ENCODE data around the gene PRRT1B. TPM values are rescaled to one million over a fixed set of nuclear protein-coding genes. Genes with fewer than 3 reads are reported as not detected.

The PRRT1B gene
- total and polyA plus RNA-seq, 2 of the 4 experiments (the other 2 are of a cell fraction): not detected

GRCh38 chr9:131522257-131523085 lies 22.9 kb upstream of the PRRT1B start:
- ATAC-seq (ENCODE audit: low read depth): no peak
- H4K91ac ChIP-seq (ENCODE audit: insufficient read depth, low read depth, low read length): no peak overlapping the region
- dilution Hi-C loops (cut with HindIII; ENCODE audit: low sequenced_read_pairs, unreplicated experiment) (no loop called here), in situ Hi-C loops (cut with MboI; ENCODE audit: low sequenced_read_pairs) (no loop called here), intact Hi-C loops (cut with micrococcal nuclease) (no loop called here)
- CTCF ChIA-PET: no interaction called here
- no peak overlapping the region for H3K4ac ChIP-seq (ENCODE audit: low read depth, low read length)
- H4K20me1 ChIP-seq (ENCODE audit: insufficient read depth, low read length): peaks cover 9% of the 10 kb centered on the region; the same call in 1 of the 2 replicates
- no peak overlapping the region for H4K8ac ChIP-seq (ENCODE audit: low read depth in 2 of 2, low read length in 2 of 2)
- H3K9me3 ChIP-seq (ENCODE audit: control insufficient read depth, insufficient read depth, low read length): no peaks in the 10 kb centered on the region
- H2AFZ ChIP-seq (replicated peaks; ENCODE audit: low read length, poor library complexity): no peak overlapping the region
- H3K4me1 ChIP-seq (ENCODE audit: control insufficient read depth, insufficient read depth, low read length): no peaks in the 10 kb centered on the region
- peak overlapping the region; percentile 42 for H2AK9ac ChIP-seq (replicated peaks; ENCODE audit: low read depth, low read length, poor library complexity)
- no peak overlapping the region for H3K4me3 ChIP-seq (ENCODE audit: insufficient read depth, low read depth, low read length)
- WGBS, 2 experiments (ENCODE audit: extremely low coverage in 2 of 2, insufficient read length in 1 of 2): 95% methylated on average over 21 of the region's 29 CpGs; no CpG with 5 or more reads in 1 of the 2 experiments
- no peaks in the 10 kb centered on the region for H3K27me3 ChIP-seq (ENCODE audit: control insufficient read depth, insufficient read depth, low read length)
- no TSS peak for BruUV-seq (replicated peaks)
- H2BK20ac ChIP-seq (ENCODE audit: low read depth, low read length): no peak overlapping the region
- DNase-seq: no peak
- no peak overlapping the region for H3K23ac ChIP-seq (ENCODE audit: low read depth, low read length)
- no peak overlapping the region for H2BK120ac ChIP-seq (ENCODE audit: low read depth, low read length)
- no peak overlapping the region for H3K18ac ChIP-seq (ENCODE audit: low read depth, low read length)
- H2BK5ac ChIP-seq (ENCODE audit: low read depth, low read length, poor library complexity, severe bottlenecking): no peak overlapping the region
- no peak overlapping the region for H3K4me2 ChIP-seq (ENCODE audit: low read depth, low read length)
- POLR2A ChIA-PET (ENCODE audit: unreplicated experiment): no interaction called here
- H3K9me1 ChIP-seq (ENCODE audit: insufficient read depth, low read length): no peaks in the 10 kb centered on the region
- H2BK15ac ChIP-seq (ENCODE audit: low read depth, low read length): no peak overlapping the region
- no peak overlapping the region for H2AK5ac ChIP-seq (ENCODE audit: low read depth, low read length)
- H3K9ac ChIP-seq (ENCODE audit: low read depth, low read length): no peak overlapping the region
- no peaks in the 10 kb centered on the region for H3K79me1 ChIP-seq (ENCODE audit: low read depth in 1 of 2, low read length in 2 of 2)
- peaks cover 78% of the 10 kb centered on the region for H3K36me3 ChIP-seq (ENCODE audit: control insufficient read depth, insufficient read depth, low read length)
- H3K14ac ChIP-seq (replicated peaks; ENCODE audit: low read depth, low read length): no peak overlapping the region
- no peak overlapping the region for H3K27ac ChIP-seq (ENCODE audit: insufficient read depth, low read length)
- H4K5ac ChIP-seq (ENCODE audit: low read depth, low read length): no peak overlapping the region
- TF ChIP-seq CEBPB (IDR thresholded peaks at IDR 0.05; ENCODE audit: low read depth, low read length) (no peak), USF2 (IDR thresholded peaks at IDR 0.05; ENCODE audit: low read depth, low read length) (no peak), CHD1 (IDR thresholded peaks at IDR 0.05; ENCODE audit: low read depth, low read length) (no peak), RFX5 (IDR thresholded peaks at IDR 0.05; ENCODE audit: low read depth, low read length) (no peak)
- H3K56ac ChIP-seq (ENCODE audit: extremely low read depth, insufficient read depth, low read length): no peak overlapping the region

Measured in IMR-90 (cell line).